HepG2 (cell line): ENCODE results near the gene KANK3. TPM values are rescaled to one million over a fixed set of nuclear protein-coding genes. Genes with fewer than 3 reads are reported as not detected.

ENCODE experiments used
- FOSL2 ChIP-seq: sonication (generic); formaldehyde crosslinking; IDR thresholded peaks from 2 replicates; pipeline ENCODE4 v1.4.0; 2020; ENCODE audit warnings: missing genetic modification reagents
- GTF3A ChIP-seq: sonication (generic); formaldehyde crosslinking; conservative IDR thresholded peaks from 2 replicates; pipeline ENCODE4 v1.4.0; 2020; ENCODE audit warnings: mild to moderate bottlenecking, missing genetic modification reagents
- HOXA3 ChIP-seq: sonication (generic); formaldehyde crosslinking; IDR thresholded peaks from 2 replicates; pipeline ENCODE4 v1.5.0; 2020; ENCODE audit warnings: missing genetic modification reagents
- ISX ChIP-seq: sonication (generic); formaldehyde crosslinking; conservative IDR thresholded peaks from 2 replicates; pipeline ENCODE4 v1.5.0; 2020; ENCODE audit warnings: missing genetic modification reagents
- KLF9 ChIP-seq: IDR thresholded peaks from 2 replicates; pipeline ENCODE4 v1.6.1; 2016; ENCODE audit warnings: low read depth
- MTA3 ChIP-seq: sonication (generic); formaldehyde crosslinking; IDR thresholded peaks from 2 replicates; pipeline ENCODE4 v1.4.0; 2020; ENCODE audit warnings: missing genetic modification reagents
- NCOA2 ChIP-seq: sonication (generic); formaldehyde crosslinking; IDR thresholded peaks from 2 replicates; pipeline ENCODE4 v1.8.0; 2022; ENCODE audit warnings: inconsistent platforms
- NONO ChIP-seq, 2 experiments: fragments of 450-650 bp in 1 of 2; sonication (generic) in 1 of 2; formaldehyde crosslinking in 1 of 2; IDR thresholded peaks in 1 of 2; conservative IDR thresholded peaks in 1 of 2; 2 replicates each; pipeline versions ENCODE4 v1.6.1 to v1.8.0; 2017 to 2022; ENCODE audit warnings: mild to moderate bottlenecking in 1 of 2, missing genetic modification reagents in 1 of 2, moderate library complexity in 1 of 2
- NR3C1 ChIP-seq: sonication (generic); formaldehyde crosslinking; IDR thresholded peaks from 2 replicates; pipeline ENCODE4 v1.4.0; 2020; ENCODE audit warnings: missing genetic modification reagents
- ONECUT2 ChIP-seq: sonication (generic); formaldehyde crosslinking; IDR thresholded peaks from 2 replicates; pipeline ENCODE4 v1.4.0; 2020; ENCODE audit warnings: missing genetic modification reagents
- POGZ ChIP-seq: sonication (generic); formaldehyde crosslinking; IDR thresholded peaks from 2 replicates; pipeline ENCODE4 v1.4.0; 2020; ENCODE audit warnings: mild to moderate bottlenecking, missing genetic modification reagents
- RAD21 ChIP-seq: fragments of 450-650 bp; formaldehyde crosslinking; IDR thresholded peaks from 2 replicates; pipeline ENCODE4 v1.5.0; 2020; ENCODE audit warnings: mild to moderate bottlenecking
- SATB2 ChIP-seq: sonication (generic); formaldehyde crosslinking; IDR thresholded peaks from 2 replicates; pipeline ENCODE4 v1.5.0; 2020; ENCODE audit warnings: missing genetic modification reagents
- TBP ChIP-seq: sonication (generic); formaldehyde crosslinking; IDR thresholded peaks from 2 replicates; pipeline ENCODE4 v1.5.0; 2020; ENCODE audit warnings: missing genetic modification reagents
- polyA plus RNA-seq, 8 experiments: library from polyadenylated mRNA; depleted of rRNA in 3 of 8; stranded (reverse) in 7 of 8; unstranded in 1 of 8; fragments of >200 nt; fragmentation: Illumina TruSeq in 4 of 8; extraction: Trizol in 4 of 8; gene quantifications; 2 replicates each; pipeline versions ENCODE4 v1.2.1 to v1.2.3, GENCODE V29; 2011 to 2016; ENCODE audit warnings: low read depth in 4 of 8, missing spikeins in 1 of 8, mixed read lengths in 1 of 8; ENCODE audit not compliant: insufficient read depth in 1 of 8
- total RNA-seq, 5 experiments: library from RNA; depleted of rRNA; stranded (reverse); fragments of >200 nt; fragmentation: Illumina TruSeq; extraction: Trizol; gene quantifications; 2 replicates each; pipeline ENCODE4 v1.2.3, GENCODE V29; 2016; ENCODE audit warnings: low read depth in 1 of 5
- TF ChIP-seq, protein P1 (sequence below): sonication (generic); formaldehyde crosslinking; IDR thresholded peaks from 2 replicates; pipeline ENCODE4 v1.5.0; 2020; ENCODE audit warnings: missing genetic modification reagents
- TF ChIP-seq, protein P2 (sequence below): sonication (generic); formaldehyde crosslinking; IDR thresholded peaks from 2 replicates; pipeline ENCODE4 v1.5.0; 2020; ENCODE audit warnings: mild to moderate bottlenecking, missing genetic modification reagents
- TF ChIP-seq, protein P3 (sequence below): sonication (generic); formaldehyde crosslinking; conservative IDR thresholded peaks from 2 replicates; pipeline ENCODE4 v1.4.0; 2020; ENCODE audit warnings: missing genetic modification reagents
- TF ChIP-seq, protein P4 (sequence below): fragments of 450-650 bp; IDR thresholded peaks from 2 replicates; pipeline ENCODE4 v1.6.1; 2017
- TF ChIP-seq, protein P5 (sequence below): sonication (generic); formaldehyde crosslinking; IDR thresholded peaks from 2 replicates; pipeline ENCODE4 v1.5.0; 2020; ENCODE audit warnings: mild to moderate bottlenecking, missing genetic modification reagents, borderline replicate concordance

KANK3 gene
- total and polyA plus RNA-seq, 2 of the 13 experiments (the other 11 are each of a cell fraction or from before 2014, with no cell fraction given), result 0.15 to 0.20 TPM

DNA sequence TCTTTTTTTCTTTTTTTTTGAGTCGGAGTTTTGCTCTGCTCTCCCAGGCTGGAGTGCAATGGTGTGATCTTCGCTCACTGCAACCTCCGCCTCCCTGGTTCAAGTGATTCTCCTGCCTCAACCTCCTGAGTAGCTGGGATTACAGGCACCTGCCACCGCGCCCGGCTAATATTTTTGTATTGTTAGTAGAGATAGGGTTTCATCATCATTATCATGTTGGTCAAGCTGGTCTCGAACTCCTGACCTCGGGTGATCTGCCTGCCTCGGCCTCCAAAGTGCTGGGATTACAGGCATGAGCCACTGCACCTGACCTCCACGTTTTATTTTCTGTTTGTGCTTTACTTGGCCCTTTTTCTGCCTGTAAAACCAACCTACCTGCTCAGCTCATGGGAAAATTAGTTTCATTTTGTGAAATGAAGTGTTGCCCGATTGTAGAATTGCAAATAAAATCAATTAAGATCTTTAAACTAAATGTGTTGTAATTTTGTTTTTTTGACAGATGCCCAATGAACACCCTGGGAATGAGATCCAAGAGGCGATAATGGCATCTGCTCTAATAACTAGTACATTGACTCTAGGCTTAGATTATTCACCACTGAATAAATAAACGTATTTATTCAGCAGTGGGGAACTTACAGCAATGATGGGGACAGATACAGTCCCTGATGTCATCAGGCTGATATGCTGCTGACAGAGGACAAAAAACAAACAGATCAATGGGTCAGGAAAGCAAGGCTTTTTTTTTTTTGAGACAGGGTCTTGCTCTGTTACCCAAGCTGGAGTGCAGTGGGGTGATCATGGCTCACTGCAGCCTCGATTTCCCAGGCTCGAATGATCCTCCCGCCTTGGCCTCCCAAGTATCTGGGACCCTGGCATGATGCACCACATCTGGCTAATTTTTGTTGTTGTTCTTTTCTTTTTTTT is 44.9 kb upstream of the KANK3 start (continued):
- TF ChIP-seq, protein P1, sequence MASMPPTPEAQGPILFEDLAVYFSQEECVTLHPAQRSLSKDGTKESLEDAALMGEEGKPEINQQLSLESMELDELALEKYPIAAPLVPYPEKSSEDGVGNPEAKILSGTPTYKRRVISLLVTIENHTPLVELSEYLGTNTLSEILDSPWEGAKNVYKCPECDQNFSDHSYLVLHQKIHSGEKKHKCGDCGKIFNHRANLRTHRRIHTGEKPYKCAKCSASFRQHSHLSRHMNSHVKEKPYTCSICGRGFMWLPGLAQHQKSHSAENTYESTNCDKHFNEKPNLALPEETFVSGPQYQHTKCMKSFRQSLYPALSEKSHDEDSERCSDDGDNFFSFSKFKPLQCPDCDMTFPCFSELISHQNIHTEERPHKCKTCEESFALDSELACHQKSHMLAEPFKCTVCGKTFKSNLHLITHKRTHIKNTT, result no peak
- no peak for TF ChIP-seq GTF3A (CRISPR knock-in tag)
- TF ChIP-seq TBP (CRISPR knock-in tag), result no peak
- peak; percentile 85 for TF ChIP-seq NCOA2 (CRISPR knock-in tag)
- no peak for TF ChIP-seq NR3C1 (CRISPR knock-in tag)
- TF ChIP-seq, protein P2, sequence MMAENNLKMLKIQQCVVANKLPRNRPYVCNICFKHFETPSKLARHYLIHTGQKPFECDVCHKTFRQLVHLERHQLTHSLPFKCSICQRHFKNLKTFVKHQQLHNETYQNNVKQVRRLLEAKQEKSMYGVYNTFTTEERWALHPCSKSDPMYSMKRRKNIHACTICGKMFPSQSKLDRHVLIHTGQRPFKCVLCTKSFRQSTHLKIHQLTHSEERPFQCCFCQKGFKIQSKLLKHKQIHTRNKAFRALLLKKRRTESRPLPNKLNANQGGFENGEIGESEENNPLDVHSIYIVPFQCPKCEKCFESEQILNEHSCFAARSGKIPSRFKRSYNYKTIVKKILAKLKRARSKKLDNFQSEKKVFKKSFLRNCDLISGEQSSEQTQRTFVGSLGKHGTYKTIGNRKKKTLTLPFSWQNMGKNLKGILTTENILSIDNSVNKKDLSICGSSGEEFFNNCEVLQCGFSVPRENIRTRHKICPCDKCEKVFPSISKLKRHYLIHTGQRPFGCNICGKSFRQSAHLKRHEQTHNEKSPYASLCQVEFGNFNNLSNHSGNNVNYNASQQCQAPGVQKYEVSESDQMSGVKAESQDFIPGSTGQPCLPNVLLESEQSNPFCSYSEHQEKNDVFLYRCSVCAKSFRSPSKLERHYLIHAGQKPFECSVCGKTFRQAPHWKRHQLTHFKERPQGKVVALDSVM (CRISPR knock-in tag), result peak; percentile 100
- peak; percentile 82; the same call in 1 of the 2 replicates for TF ChIP-seq POGZ
- no peak for TF ChIP-seq NONO (IDR thresholded peaks at IDR 0.05)
- peak; percentile 85 for TF ChIP-seq NONO (CRISPR knock-in tag; conservative IDR thresholded peaks at IDR 0.05)
- peak; percentile 85 for TF ChIP-seq FOSL2 (CRISPR knock-in tag)
- no peak for TF ChIP-seq RAD21 (CRISPR knock-in tag)
- TF ChIP-seq, protein P3, sequence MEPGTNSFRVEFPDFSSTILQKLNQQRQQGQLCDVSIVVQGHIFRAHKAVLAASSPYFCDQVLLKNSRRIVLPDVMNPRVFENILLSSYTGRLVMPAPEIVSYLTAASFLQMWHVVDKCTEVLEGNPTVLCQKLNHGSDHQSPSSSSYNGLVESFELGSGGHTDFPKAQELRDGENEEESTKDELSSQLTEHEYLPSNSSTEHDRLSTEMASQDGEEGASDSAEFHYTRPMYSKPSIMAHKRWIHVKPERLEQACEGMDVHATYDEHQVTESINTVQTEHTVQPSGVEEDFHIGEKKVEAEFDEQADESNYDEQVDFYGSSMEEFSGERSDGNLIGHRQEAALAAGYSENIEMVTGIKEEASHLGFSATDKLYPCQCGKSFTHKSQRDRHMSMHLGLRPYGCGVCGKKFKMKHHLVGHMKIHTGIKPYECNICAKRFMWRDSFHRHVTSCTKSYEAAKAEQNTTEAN (CRISPR knock-in tag), result no peak
- no peak for TF ChIP-seq MTA3 (CRISPR knock-in tag)
- TF ChIP-seq, protein P4, sequence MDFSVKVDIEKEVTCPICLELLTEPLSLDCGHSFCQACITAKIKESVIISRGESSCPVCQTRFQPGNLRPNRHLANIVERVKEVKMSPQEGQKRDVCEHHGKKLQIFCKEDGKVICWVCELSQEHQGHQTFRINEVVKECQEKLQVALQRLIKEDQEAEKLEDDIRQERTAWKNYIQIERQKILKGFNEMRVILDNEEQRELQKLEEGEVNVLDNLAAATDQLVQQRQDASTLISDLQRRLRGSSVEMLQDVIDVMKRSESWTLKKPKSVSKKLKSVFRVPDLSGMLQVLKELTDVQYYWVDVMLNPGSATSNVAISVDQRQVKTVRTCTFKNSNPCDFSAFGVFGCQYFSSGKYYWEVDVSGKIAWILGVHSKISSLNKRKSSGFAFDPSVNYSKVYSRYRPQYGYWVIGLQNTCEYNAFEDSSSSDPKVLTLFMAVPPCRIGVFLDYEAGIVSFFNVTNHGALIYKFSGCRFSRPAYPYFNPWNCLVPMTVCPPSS, result no peak
- 0 out of 2 replicates have a peak, but pooled peaks have one; percentile 58 for TF ChIP-seq SATB2 (CRISPR knock-in tag)
- peak; percentile 96 for TF ChIP-seq ONECUT2 (CRISPR knock-in tag)
- TF ChIP-seq ISX (CRISPR knock-in tag), result no peak
- TF ChIP-seq KLF9 (CRISPR knock-in tag), result no peak
- TF ChIP-seq, protein P5, sequence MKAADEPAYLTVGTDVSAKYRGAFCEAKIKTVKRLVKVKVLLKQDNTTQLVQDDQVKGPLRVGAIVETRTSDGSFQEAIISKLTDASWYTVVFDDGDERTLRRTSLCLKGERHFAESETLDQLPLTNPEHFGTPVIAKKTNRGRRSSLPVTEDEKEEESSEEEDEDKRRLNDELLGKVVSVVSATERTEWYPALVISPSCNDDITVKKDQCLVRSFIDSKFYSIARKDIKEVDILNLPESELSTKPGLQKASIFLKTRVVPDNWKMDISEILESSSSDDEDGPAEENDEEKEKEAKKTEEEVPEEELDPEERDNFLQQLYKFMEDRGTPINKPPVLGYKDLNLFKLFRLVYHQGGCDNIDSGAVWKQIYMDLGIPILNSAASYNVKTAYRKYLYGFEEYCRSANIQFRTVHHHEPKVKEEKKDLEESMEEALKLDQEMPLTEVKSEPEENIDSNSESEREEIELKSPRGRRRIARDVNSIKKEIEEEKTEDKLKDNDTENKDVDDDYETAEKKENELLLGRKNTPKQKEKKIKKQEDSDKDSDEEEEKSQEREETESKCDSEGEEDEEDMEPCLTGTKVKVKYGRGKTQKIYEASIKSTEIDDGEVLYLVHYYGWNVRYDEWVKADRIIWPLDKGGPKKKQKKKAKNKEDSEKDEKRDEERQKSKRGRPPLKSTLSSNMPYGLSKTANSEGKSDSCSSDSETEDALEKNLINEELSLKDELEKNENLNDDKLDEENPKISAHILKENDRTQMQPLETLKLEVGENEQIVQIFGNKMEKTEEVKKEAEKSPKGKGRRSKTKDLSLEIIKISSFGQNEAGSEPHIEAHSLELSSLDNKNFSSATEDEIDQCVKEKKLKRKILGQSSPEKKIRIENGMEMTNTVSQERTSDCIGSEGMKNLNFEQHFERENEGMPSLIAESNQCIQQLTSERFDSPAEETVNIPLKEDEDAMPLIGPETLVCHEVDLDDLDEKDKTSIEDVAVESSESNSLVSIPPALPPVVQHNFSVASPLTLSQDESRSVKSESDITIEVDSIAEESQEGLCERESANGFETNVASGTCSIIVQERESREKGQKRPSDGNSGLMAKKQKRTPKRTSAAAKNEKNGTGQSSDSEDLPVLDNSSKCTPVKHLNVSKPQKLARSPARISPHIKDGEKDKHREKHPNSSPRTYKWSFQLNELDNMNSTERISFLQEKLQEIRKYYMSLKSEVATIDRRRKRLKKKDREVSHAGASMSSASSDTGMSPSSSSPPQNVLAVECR (CRISPR knock-in tag), result peak; percentile 61; the same call in 1 of the 2 replicates
- peak; percentile 92 for TF ChIP-seq HOXA3 (CRISPR knock-in tag)
